Fibroblast of pulmonary artery (primary cell): Measurements from ENCODE around the gene EDDM3A.

Experiments
- DNase-seq: peaks from one replicate; pipeline ENCODE4 v3.0.0-alpha.2; 2010; ENCODE audit warnings: low read depth
- H3K4me3 ChIP-seq: replicated peaks from 2 replicates; pipeline ENCODE4 v1.5.1; 2011; ENCODE audit warnings: low read depth, mild to moderate bottlenecking, control low read depth, low read length, moderate library complexity
- CTCF ChIP-seq: IDR thresholded peaks from 2 replicates; pipeline ENCODE4 v1.5.1; 2011; ENCODE audit warnings: mild to moderate bottlenecking, control low read depth, low read length, inconsistent platforms; ENCODE audit errors: missing control alignments

EDDM3A gene

DNA sequence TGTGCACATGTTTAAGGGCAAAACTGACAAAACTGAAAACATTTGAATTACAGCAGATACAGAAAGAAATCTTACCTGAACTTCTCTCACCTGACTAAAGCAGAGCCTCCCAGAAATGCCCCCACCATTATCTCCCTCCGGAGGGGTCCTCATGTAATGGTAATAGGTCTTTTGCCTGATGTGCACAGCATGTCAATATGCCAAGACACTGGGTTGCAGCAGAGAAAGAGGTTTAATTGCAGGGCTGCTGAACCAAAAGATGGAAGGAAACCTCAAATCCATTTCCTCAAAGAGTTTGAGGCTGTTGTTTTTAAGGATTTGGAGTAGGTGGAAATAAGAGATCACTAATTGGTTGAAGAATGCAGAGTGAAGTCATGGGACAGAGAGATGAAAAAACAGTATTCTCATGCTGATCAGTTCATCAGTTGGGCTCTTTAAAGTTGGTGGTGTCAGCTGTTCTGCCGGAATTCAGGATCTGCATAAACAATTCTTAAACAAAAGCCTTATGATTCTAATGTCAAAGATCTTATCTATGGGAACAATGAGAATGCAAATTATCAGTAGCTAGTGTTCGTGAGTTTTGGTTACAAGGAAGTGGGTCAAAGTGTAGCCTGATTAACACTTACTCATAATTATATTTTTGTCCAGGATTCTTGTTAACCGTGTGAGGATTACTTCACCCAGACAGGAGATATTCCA, 38.9 kb upstream of the EDDM3A start:
- TF ChIP-seq CTCF = no peak
- peak; percentile 44 for DNase-seq

GRCh38 chr14:20707622-20708021, 38.1 kb upstream of the EDDM3A start:
- DNase-seq = peak; percentile 70
- no peak overlapping the region for H3K4me3 ChIP-seq
- TF ChIP-seq CTCF = no peak

More for the DNA sequence above, 38.9 kb upstream of the EDDM3A start:
- H3K4me3 ChIP-seq = no peak overlapping the region

GRCh38 chr14:20711261-20711660, 34.4 kb upstream of the EDDM3A start:
- H3K4me3 ChIP-seq = no peak overlapping the region
- DNase-seq = no peak
- no peak for TF ChIP-seq CTCF

DNA sequence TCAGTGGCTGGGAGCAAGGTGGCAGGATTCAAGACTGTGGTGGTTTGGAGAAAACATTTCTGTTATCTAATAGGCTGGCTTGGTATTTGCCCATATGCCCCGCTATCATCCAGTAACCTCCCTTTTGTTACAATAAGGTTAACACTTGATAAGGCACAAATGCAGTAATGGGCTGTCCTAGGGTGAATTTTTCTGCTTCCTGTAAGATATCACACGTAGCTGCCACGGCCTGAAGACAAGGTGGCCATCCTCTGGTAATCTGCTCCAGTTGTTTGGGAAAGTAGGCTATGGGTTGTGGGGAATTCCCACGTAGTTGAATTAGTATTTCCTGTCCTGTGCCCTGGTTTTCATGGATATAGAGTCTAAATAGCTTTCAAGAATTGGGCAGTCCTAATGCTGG, 34.0 kb upstream of the EDDM3A start:
- H3K4me3 ChIP-seq = no peak overlapping the region
- no peak for DNase-seq
- no peak for TF ChIP-seq CTCF

- DNase-seq = no peak
- TF ChIP-seq CTCF = no peak
- no peak overlapping the region for H3K4me3 ChIP-seq
These were observed 32.8 kb upstream of the EDDM3A start for GRCh38 chr14:20712904-20713303.

- no peak overlapping the region for H3K4me3 ChIP-seq
These were observed 31.0 kb upstream of the EDDM3A start for GRCh38 chr14:20714593-20715250.

More at GRCh38 chr14:20714593-20715250, 31.0 kb upstream of the EDDM3A start:
- DNase-seq = peak; percentile 84
- TF ChIP-seq CTCF = no peak
